DMS114 treated with DMSO at 0.1 percent for 48 hours (cell line): ENCODE measurements around the gene AFDN.

Experiments used
- DNase-seq: peaks from one replicate; lab custom pipeline; 2025; ENCODE audit not compliant: unreplicated experiment; lab: John Stamatoyannopoulos, UW

AFDN gene

GRCh38 chr6:167860550-167861226 lies 34.0 kb downstream of the AFDN start:
- DNase-seq: no peak

DNA sequence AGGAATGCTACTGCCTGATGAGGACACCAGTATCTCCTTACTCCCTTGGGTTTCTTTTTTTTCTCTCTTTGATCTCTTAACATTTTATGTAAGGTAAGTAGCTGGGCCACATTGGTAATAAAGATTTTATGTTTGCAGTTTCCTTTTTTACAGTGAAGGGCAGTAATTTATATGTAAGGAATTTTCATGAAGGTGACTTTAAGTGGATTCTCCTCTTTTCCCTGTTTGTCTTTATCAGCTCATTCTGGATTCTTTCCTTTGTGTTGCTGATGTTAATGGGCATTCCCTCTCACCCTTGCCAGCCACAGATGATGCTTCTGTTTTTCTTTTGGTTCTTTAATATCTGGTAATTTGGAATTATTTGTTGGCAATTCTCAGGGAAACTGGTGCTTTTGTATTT lies 34.7 kb downstream of the AFDN start:
- no peak for DNase-seq

- DNase-seq: no peak
These were observed 37.2 kb downstream of the AFDN start for GRCh38 chr6:167863897-167864296.

GRCh38 chr6:167866642-167867041 lies 39.9 kb downstream of the AFDN start:
- DNase-seq: no peak

GRCh38 chr6:167870321-167870720 lies 43.6 kb downstream of the AFDN start:
- no peak for DNase-seq

- DNase-seq: no peak
These were observed 46.0 kb downstream of the AFDN start for GRCh38 chr6:167872538-167873210.

DNA sequence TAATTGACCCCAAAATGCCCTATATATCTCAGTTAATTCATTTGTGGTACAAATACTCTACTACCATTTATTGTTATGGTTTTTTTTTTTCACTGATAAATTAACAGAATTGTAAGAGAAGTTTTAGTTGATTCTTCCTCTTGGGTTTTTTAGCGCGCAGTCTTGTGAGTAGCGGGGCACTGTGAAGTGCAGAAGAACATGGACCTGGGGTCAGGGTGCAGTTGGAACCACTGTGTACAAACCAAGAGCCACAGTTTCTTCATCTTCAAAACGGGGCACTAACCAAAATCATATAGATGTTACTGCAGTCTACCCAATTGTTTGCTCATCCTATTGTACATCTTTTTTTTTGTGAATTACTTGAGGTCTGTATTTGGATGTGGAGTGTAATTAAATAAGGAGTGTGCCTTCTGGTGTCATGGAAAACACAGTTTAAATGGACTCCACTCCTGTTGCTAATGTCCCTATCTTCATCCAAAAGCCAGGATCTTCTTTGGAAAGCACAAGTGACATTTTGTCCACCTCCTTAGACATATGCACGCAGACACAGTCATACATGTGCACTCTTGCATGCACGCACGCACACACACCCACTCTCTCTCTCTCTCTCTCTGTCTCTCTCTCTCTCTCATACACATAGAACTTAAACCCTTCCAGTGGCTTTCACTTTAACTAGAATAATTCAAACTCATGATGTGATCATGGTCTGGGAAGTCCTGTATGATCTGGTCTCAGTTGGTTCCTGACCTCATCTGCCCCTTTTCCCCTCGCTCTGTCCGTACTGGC lies 51.5 kb downstream of the AFDN start:
- DNase-seq: no peak

DNA sequence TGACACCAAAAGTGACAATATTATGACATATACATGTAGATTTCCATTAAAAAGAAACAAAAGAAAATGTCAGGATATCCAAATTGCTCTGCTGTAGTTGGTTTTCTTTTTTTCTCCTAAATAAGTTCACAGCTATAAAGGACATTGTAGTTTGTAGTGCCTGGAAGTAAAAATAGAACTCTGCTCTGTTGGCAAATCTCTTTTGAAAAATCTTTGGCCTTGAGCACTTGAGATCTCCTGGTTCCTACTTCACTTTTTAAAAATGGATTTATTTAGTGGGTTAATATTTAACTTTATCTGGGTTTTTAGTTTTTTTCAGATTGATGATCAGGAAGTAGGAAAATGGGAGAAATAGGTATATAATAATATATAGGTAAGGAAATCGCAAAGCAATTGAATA lies 52.9 kb downstream of the AFDN start:
- DNase-seq: no peak

GRCh38 chr6:167881327-167881726 lies 54.6 kb downstream of the AFDN start:
- DNase-seq: no peak

GRCh38 chr6:167882244-167882643 lies 55.5 kb downstream of the AFDN start:
- DNase-seq: no peak

GRCh38 chr6:167888098-167888497 lies 61.4 kb downstream of the AFDN start:
- no peak for DNase-seq

DNA sequence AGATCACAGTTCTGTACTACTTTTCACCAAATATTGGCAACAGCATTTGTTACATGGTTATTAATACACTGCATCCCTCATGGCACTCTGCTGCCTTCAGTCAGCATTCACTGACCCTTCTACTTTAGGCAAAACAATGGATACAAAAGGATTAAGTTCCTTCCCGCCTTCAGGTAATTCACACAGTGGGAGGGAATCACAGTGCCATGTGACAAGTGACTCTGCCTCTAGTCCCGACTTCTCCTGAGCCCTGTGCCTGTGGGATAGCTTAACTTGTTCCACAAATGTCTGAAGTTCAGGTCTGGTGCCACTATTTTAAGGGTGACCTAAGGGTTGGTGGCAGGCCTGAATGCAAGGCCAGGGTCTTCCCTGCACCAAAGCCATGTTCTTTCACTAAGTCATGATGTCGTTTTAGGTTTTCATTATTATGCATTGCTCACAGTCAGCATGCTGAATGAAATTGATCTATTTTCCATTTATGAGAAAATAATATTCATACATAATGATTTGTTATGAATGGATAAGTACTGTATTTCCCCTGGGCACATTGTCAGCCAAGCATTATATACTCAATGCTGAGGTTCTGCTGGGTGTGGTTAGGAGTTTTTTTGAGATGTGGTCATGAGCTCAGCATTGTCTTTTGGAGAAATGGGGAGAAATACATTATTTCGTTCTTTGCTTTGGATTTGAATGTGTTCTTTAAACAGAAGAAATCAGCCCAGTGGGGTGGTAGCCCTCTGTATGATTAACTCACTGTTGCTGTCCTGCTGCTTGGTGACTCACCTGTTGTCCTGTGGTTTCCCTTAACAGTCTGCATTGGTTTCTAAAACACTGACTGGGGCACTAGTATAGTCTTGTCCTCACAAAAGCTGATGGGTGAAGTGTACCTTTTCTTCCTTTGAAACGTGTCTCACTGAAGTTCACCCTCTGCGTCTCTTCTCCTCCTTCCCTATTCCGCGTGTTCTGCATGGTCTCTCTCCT lies 66.4 kb downstream of the AFDN start:
- no peak for DNase-seq

GRCh38 chr6:167894965-167895364 lies 68.3 kb downstream of the AFDN start:
- no peak for DNase-seq

DNA sequence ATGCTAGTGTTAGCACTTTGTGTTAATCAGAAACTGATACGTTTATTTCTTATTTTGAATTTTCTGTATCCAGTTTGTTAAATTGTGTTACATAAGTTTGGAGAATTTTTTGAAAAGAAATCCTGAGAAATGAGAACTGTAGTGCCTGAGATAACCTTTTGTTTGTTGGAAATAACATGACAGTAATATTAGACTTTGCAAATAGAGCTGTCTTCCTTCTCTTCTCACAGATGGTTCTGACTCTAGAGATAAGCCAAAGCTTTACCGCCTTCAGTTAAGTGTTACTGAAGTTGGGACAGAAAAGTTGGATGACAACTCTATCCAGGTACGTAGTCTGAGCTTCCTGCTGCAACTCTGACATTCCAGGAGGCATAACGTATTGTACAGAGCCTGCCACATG lies 69.9 kb downstream of the AFDN start:
- no peak for DNase-seq

DNA sequence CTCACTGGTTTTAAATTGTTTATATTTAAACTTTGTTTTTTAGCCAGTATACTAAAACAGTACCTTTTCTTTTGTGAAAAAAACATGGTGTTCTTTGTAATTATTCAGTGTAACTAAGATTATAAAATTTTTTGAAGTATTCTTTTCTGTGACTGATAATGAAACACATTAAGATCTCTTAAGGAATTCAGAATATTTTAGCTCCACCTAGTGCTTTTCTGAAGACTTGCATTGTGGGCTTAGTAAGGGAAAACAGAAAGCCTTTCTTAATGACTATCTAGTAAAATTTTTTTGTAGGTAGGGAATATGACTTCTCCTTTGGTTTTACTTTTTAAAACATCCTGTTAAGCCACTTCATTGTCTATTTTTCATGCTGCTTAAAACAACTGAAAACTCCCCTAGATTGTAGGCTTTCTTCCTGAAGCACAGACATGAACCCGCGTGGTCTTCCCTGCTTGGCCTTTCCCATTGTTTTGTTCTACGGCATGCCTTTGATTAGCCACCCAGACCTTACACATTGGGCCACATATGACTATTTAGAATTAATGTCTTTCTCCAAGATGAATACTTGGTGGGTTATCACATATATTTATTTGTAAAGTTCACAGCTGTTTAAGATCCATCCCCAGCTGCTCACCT lies 72.1 kb downstream of the AFDN start:
- DNase-seq: peak; percentile 24

- no peak for DNase-seq
These were observed 78.1 kb downstream of the AFDN start for GRCh38 chr6:167904791-167905190.

DNA sequence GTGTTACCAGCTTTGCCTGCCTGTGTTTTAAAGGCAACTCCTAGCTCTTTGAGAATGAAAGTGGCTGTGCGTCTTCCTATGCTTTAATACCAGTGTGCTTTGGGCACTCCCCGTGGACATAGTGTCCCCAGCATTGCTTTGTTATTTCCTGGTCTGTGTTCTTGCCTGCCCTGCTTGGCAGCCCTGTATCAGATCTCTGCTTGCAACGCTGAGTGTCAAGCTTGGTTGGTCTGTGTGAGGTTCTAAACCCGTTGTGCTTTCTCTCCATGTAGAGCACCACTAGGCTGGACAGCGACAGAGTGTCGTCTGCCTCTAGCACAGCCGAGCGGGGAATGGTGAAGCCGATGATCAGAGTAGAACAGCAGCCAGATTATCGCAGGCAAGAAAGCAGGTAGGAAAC lies 80.2 kb downstream of the AFDN start:
- DNase-seq: no peak

DNA sequence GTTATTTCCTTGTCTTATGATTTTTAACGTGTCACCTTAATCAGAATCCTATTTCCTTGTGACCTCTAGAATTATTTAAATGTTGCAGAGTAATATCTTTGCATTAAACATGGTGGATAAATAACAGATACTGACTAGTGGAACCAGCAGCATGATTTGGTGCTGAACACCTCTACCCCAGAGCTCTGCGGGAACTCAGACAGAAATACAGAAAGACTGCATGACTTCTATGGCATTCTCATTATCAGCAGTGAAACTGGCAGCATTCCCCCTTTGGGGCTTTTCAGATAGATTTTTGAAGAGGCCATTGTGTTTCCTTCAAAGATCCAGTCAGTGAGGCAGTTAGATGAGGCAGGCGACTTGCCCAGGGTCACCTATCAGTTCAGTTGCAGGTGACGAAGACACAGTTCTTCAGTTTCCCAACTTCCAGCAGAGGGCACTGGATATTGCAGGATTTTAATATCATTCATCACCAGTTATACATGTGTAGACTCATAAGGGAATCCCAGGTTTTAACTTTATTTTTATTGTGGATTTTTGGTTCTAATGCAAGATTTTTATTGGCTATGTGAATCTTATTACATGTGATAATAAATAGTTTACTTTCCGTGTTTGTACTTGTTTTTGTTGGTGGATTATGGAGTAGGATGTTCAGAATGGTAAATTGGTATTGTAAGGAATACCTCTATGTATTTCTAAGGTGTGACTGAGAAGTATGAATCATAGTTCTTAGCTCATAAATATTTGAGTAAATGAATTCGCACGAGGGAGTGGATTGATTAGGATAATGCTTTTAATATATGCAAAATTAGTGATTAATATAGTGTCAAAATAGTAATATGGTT lies 81.3 kb downstream of the AFDN start:
- DNase-seq: no peak

DNA sequence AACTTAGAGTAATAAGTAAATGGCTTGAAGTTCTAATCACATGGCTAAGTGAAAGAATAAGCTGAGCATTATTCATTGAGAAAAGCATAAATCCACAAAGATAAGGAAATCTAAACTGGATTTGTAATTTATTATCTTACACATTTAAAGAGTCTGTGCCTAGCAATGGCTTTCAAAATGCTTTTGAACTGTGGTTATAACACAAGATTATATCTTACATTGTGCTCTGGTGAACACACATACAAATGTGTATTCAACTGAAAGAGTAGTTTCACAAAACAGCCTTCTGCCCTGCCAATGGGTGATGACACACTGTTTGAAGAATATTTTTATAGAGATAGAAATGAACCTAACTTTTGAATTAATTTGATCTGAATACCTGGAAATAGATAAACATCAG lies 83.3 kb downstream of the AFDN start:
- DNase-seq: no peak

- no peak for DNase-seq
These were observed 83.9 kb downstream of the AFDN start for GRCh38 chr6:167910652-167911051.
